PC-3 (cell line): ENCODE measurements around the gene C17orf114.

Experiments
- ATAC-seq: fragments of 200-7000 bp; cut with Tn5 transposase; 2 replicates; pipeline ENCODE4 v1.9.1; 2020; ENCODE audit warnings: mild to moderate bottlenecking, moderate library complexity
- BruUV-seq: library from RNA; stranded (reverse); fragments of 400-500 nt; replicated peaks from 2 replicates; lab custom pipeline; 2021; lab: Mats Ljungman, UMichigan
- CTCF ChIA-PET: fragments of 300-600 bp; sonication (Branson Sonifier 250); formaldehyde crosslinking; loops from one replicate; lab custom pipeline; 2022; ENCODE audit warnings: antibody characterized with exemption; lab: Charles Lee
- POLR2A ChIA-PET: fragments of 300-600 bp; sonication (Branson Sonifier 250); formaldehyde crosslinking; loops from one replicate; lab custom pipeline; 2022; ENCODE audit warnings: antibody characterized with exemption; ENCODE audit not compliant: unreplicated experiment; lab: Charles Lee
- DNase-seq: peaks from one replicate; pipeline ENCODE4 v3.0.0-alpha.2; 2015
- H2AFZ ChIP-seq: fragments of 300-600 bp; sonication (generic); 2 replicates; pipeline ENCODE4 v1.6.0; 2016; ENCODE audit warnings: antibody characterized with exemption, low read length
- H3F3A ChIP-seq: fragments of 300-600 bp; sonication (generic); one replicate; pipeline ENCODE4 v1.6.0; 2017; ENCODE audit warnings: antibody characterized with exemption, low read length, control low read depth, mild to moderate bottlenecking; ENCODE audit not compliant: unreplicated experiment
- H3K27ac ChIP-seq: fragments of 300-600 bp; sonication (generic); 2 replicates; pipeline ENCODE4 v1.5.1; 2016; ENCODE audit warnings: mild to moderate bottlenecking, low read length
- H3K27me3 ChIP-seq: fragments of 300-600 bp; sonication (generic); 2 replicates; pipeline ENCODE4 v1.6.1; 2016; ENCODE audit warnings: low read length, mixed read lengths
- H3K36me3 ChIP-seq: fragments of 300-600 bp; sonication (generic); 2 replicates; pipeline ENCODE4 v1.6.1; 2016; ENCODE audit warnings: low read depth, mixed run types, low read length, mixed read lengths
- H3K4me1 ChIP-seq: fragments of 300-600 bp; sonication (generic); 2 replicates; pipeline ENCODE4 v1.5.1; 2016; ENCODE audit warnings: low read length; ENCODE audit not compliant: insufficient read depth
- H3K4me2 ChIP-seq: fragments of 300-600 bp; sonication (generic); 2 replicates; pipeline ENCODE4 v1.6.0; 2016; ENCODE audit warnings: low read length
- H3K4me3 ChIP-seq: fragments of 300-600 bp; sonication (generic); 2 replicates; pipeline ENCODE4 v1.5.1; 2016; ENCODE audit warnings: mild to moderate bottlenecking, low read length, mixed read lengths
- H3K79me2 ChIP-seq: fragments of 300-600 bp; sonication (generic); 2 replicates; pipeline ENCODE4 v1.6.1; 2017; ENCODE audit warnings: low read length, mixed read lengths
- H3K9ac ChIP-seq: fragments of 300-600 bp; sonication (generic); 2 replicates; pipeline ENCODE4 v1.6.0; 2016; ENCODE audit warnings: mild to moderate bottlenecking, low read length
- H3K9me2 ChIP-seq: fragments of 300-600 bp; sonication (generic); replicated peaks from 2 replicates; pipeline ENCODE4 v1.6.1; 2016; ENCODE audit warnings: mixed run types, low read length, mixed read lengths
- H3K9me3 ChIP-seq: fragments of 300-600 bp; sonication (generic); 2 replicates; pipeline ENCODE4 v1.6.1; 2016; ENCODE audit warnings: low read length, mixed read lengths
- H4K20me1 ChIP-seq: fragments of 300-600 bp; sonication (generic); 2 replicates; pipeline ENCODE4 v1.6.1; 2016; ENCODE audit warnings: low read length, mixed read lengths
- EZH2 ChIP-seq: fragments of 300-600 bp; sonication (generic); IDR thresholded peaks from one replicate; pipeline ENCODE4 v1.6.1; 2017; ENCODE audit warnings: antibody characterized with exemption, mild to moderate bottlenecking, low read length; ENCODE audit not compliant: unreplicated experiment
- EZH2phosphoT487 ChIP-seq: fragments of 300-600 bp; sonication (generic); IDR thresholded peaks from 2 replicates; pipeline ENCODE4 v1.6.1; 2018; ENCODE audit warnings: mild to moderate bottlenecking, antibody characterized with exemption, low read length, borderline replicate concordance
- intact Hi-C: fragments of 100-400 bp; cut with micrococcal nuclease; formaldehyde crosslinking; loops from 2 replicates; pipeline ENCODE4 v1.9.0; 2023
- TF ChIP-seq, protein P1 (sequence below): fragments of 300-600 bp; sonication (generic); conservative IDR thresholded peaks from 2 replicates; pipeline ENCODE4 v1.5.1; 2017; ENCODE audit warnings: antibody characterized with exemption, low read depth, mild to moderate bottlenecking, low read length

The C17orf114 gene

DNA sequence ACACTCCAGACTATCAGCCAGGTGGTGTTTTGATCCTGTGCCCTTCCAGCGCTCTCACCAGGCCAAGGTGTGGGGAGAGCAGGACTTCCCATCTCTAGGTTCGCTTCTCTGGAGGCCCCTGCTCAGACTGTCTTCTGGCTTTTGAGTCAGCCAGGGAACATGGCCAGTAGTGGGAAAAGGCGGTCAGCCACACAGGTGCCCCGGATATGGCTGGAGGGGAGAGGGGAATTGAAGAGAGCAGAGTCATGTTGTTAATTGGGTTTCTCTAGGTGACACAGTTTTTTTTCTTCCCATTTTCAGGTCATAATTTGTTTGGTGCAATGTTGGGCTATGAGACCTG, 32.5 kb upstream of the C17orf114 start:
- POLR2A ChIA-PET = interaction anchor here (0.6 kb wide), 1 partner anchor 113 kb away, joined by 4 read pairs; the partner anchor contains the start of gene PFN1
- Histone ChIP-seq H3K27ac (peak overlapping the region; percentile 60), H3K9me2 (no peaks in the 10 kb centered on the region), H3K9me3 (no peaks in the 10 kb centered on the region), H3K79me2 (peaks cover 64% of the 10 kb centered on the region), H3K4me1 (peaks cover 30% of the 10 kb centered on the region), H4K20me1 (no peaks in the 10 kb centered on the region), H3K27me3 (no peaks in the 10 kb centered on the region), H3F3A (no peaks in the 10 kb centered on the region), H3K4me3 (peak overlapping the region; percentile 97), H3K9ac (peak overlapping the region; percentile 93), H3K4me2 (peak overlapping the region; percentile 100), H3K36me3 (peaks cover 6% of the 10 kb centered on the region), H2AFZ (no peak overlapping the region)
- BruUV-seq = no TSS peak
- ATAC-seq = no peak
- TF ChIP-seq EZH2 (no peak), EZH2phosphoT487 (no peak)
- TF ChIP-seq, protein P1, sequence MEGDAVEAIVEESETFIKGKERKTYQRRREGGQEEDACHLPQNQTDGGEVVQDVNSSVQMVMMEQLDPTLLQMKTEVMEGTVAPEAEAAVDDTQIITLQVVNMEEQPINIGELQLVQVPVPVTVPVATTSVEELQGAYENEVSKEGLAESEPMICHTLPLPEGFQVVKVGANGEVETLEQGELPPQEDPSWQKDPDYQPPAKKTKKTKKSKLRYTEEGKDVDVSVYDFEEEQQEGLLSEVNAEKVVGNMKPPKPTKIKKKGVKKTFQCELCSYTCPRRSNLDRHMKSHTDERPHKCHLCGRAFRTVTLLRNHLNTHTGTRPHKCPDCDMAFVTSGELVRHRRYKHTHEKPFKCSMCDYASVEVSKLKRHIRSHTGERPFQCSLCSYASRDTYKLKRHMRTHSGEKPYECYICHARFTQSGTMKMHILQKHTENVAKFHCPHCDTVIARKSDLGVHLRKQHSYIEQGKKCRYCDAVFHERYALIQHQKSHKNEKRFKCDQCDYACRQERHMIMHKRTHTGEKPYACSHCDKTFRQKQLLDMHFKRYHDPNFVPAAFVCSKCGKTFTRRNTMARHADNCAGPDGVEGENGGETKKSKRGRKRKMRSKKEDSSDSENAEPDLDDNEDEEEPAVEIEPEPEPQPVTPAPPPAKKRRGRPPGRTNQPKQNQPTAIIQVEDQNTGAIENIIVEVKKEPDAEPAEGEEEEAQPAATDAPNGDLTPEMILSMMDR = no peak
- CTCF ChIA-PET = no interaction called here
- intact Hi-C loops = loop anchor here (10.0 kb wide), 1 partner anchor 50 kb away; no protein-coding TSS in a partner anchor
- DNase-seq = peak; percentile 38

DNA sequence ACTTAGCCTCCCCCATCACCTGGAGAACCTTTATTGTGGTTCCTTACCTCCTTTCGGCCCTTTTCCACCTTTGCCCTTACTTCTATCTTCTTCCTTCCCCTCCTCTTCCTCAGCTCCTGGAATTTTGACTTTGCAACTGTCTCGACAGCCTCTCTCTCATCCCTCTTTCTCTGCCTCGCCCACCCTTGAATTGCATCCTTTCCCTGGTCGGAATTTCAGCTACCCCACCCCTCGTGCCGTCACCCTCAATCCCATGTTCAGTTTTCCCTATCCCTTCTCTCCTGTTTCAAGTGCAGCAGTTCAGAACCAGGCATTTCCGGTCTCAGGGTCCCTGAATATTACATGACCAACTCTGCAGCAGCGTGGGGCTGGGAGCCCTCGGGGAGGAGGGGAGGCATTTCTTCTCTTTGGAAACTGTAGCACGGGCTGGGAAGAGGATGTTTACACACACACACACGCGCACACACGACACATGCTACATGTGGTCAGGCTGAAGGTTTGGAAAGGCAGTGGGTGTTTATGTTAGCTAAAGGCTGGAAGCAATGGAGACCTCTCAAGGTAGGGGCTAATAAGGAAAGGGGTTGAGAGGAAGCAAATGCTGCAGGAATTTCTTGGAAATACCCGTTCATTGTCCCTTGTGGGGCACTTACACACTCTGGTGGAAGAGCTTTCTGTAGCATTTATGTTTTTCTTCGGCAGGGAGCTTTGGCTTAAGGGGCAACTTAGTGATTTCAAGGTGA, 32.0 kb upstream of the C17orf114 start:
- Histone ChIP-seq H2AFZ (peak overlapping the region; percentile 63; the same call in 1 of the 2 replicates), H3K9me2 (no peaks in the 10 kb centered on the region), H4K20me1 (no peaks in the 10 kb centered on the region), H3K4me3 (peak overlapping the region; percentile 97), H3F3A (no peaks in the 10 kb centered on the region), H3K36me3 (peaks cover 6% of the 10 kb centered on the region), H3K79me2 (peaks cover 59% of the 10 kb centered on the region), H3K4me1 (peaks cover 25% of the 10 kb centered on the region), H3K9ac (peak overlapping the region; percentile 93), H3K9me3 (no peaks in the 10 kb centered on the region), H3K27me3 (no peaks in the 10 kb centered on the region), H3K4me2 (peak overlapping the region; percentile 100), H3K27ac (peak overlapping the region; percentile 60)
- BruUV-seq = TSS peak; percentile 49
- DNase-seq (peak; percentile 10), ATAC-seq (peak; percentile 6; the same call in 1 of the 2 replicates)
- intact Hi-C loops = loop anchor here (1.0 to 10.0 kb wide), 2 partner anchors 27 to 51 kb away; partner anchors contain the start of gene PLD2
- POLR2A ChIA-PET = interaction anchor here (0.6 kb wide), 1 partner anchor 114 kb away, joined by 4 read pairs; the partner anchor contains the start of gene PFN1
- TF ChIP-seq EZH2phosphoT487 (no peak), EZH2 (no peak)
- TF ChIP-seq, protein P1 = no peak
- CTCF ChIA-PET = no interaction called here
